Measurements from ENCODE around the gene WASF3. TPM values are rescaled to one million over a fixed set of nuclear protein-coding genes. Genes with fewer than 3 reads are reported as not detected.
A peak's percentile ranks its signal among the peaks of the same experiment; 100 is the strongest.

WASF3 gene
- total and polyA plus RNA-seq, 2 experiments from 2014 or later = 9.9 to 20.7 TPM

GRCh38 chr13:26555413-26555812 is 2.1 kb upstream of the WASF3 start:
- Histone ChIP-seq H3K27me3 (ENCODE audit: insufficient read depth) (peaks cover 36% of the 10 kb centered on the region), H3K4me1 (ENCODE audit: insufficient read depth) (peaks cover 13% of the 10 kb centered on the region), H3K79me2 (replicated peaks; ENCODE audit: insufficient read depth) (peaks cover 13% of the 10 kb centered on the region), H3F3A (replicated peaks; ENCODE audit: low read depth) (no peaks in the 10 kb centered on the region), H3K4me2 (no peak overlapping the region), H3K4me3 (no peak overlapping the region), H2AFZ (no peak overlapping the region), H4K20me1 (replicated peaks; ENCODE audit: insufficient read depth) (peaks cover 6% of the 10 kb centered on the region; the same call in 1 of the 2 replicates), H3K27ac (ENCODE audit: low read depth) (no peak overlapping the region), H3K9me2 (ENCODE audit: insufficient read depth) (no peaks in the 10 kb centered on the region; the same call in 1 of the 2 replicates), H3K36me3 (ENCODE audit: insufficient read depth) (no peaks in the 10 kb centered on the region)
- Mint-ChIP-seq H3K36me3 (ENCODE audit: low read depth) (no peaks in the 10 kb centered on the region; the same call in 2 of the 3 replicates), H3K27me3 (ENCODE audit: insufficient read depth, low read depth, poor library complexity) (peaks cover 8% of the 10 kb centered on the region), H3K9me3 (peaks cover 9% of the 10 kb centered on the region), H3K4me1 (peaks cover 14% of the 10 kb centered on the region), H3K4me3 (no peak overlapping the region), H3K27ac (no peak overlapping the region)
- DNase-seq (ENCODE audit: low spot score) = peak; percentile 43
- ATAC-seq = no peak
- TF ChIP-seq JUNB (IDR thresholded peaks at IDR 0.05; ENCODE audit: unreplicated experiment) (no peak), ZNF331 (CRISPR knock-in tag; IDR thresholded peaks at IDR 0.05; ENCODE audit: low read depth) (no peak), STAT1 (IDR thresholded peaks at IDR 0.05; ENCODE audit: unreplicated experiment) (no peak), CTCF (conservative IDR thresholded peaks at IDR 0.05; ENCODE audit: low read depth in 2 of 2) (no peak), CREB1 (CRISPR knock-in tag; IDR thresholded peaks at IDR 0.05; ENCODE audit: low read depth) (no peak), EZH2 (IDR thresholded peaks at IDR 0.05; ENCODE audit: low read depth, unreplicated experiment) (no peak), REST (IDR thresholded peaks at IDR 0.05; ENCODE audit: unreplicated experiment) (no peak), ETS1 (IDR thresholded peaks at IDR 0.05) (no peak), POLR2AphosphoS5 (IDR thresholded peaks at IDR 0.05; ENCODE audit: low read depth) (no peak), NANOG (IDR thresholded peaks at IDR 0.05; ENCODE audit: borderline replicate concordance) (no peak), ZNF462 (CRISPR knock-in tag; IDR thresholded peaks at IDR 0.05) (no peak), ZNF114 (CRISPR knock-in tag; IDR thresholded peaks at IDR 0.05) (no peak), EZH2phosphoT487 (IDR thresholded peaks at IDR 0.05; ENCODE audit: unreplicated experiment) (no peak)

Measured in GM23338 (cell line).